NCI-H526 treated with DMSO at 0.1 percent for 48 hours (cell line): ENCODE data around the gene ZNF212.
"Not testable (repeated sequence)": the region's sequence is repeated elsewhere in the genome, so short reads cannot be mapped to it uniquely, and the experiment has no call there.

Source experiments
- DNase-seq: peaks from one replicate; lab custom pipeline; 2025; lab: John Stamatoyannopoulos, UW

Gene ZNF212

DNA sequence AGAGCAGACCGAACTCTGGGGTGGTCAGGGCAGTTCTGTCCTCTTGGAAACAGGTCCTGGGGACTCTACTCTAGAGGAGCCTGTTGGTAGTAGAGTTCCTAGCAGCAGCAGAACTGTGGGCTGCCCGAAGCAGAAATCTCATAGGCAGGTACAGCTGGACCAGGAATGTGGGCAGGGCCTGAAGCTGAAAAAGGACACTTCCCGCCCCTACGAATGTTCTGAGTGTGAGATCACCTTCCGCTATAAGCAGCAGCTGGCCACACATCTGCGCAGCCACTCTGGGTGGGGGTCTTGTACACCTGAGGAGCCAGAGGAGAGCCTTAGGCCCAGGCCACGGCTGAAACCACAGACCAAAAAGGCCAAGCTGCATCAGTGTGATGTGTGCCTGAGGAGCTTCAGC is 14.2 kb downstream of the ZNF212 start:
- DNase-seq = no peak

GRCh38 chr7:149254181-149254858 is 14.9 kb downstream of the ZNF212 start:
- no peak for DNase-seq

GRCh38 chr7:149255174-149255573 is 15.7 kb downstream of the ZNF212 start:
- DNase-seq = no peak

DNA sequence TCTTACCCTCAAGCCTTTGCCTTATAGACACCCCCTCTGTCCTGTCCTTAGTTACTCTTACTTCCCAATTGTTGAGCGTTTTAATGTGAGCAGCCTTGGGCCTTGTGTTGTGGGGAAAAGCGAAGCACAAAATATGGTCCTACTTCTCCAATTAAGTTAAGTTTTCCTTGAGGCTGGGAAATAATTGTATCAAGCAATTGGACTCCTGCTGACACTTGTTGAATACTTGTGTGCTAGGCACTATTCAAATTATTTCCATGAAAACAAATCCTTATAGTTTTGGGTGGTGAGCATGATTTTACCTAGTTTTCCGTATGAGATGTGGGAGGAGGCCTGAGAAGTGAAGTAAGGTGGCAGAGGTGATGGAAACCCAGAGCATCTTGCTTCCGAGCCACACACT is 17.1 kb downstream of the ZNF212 start:
- DNase-seq = no peak

DNA sequence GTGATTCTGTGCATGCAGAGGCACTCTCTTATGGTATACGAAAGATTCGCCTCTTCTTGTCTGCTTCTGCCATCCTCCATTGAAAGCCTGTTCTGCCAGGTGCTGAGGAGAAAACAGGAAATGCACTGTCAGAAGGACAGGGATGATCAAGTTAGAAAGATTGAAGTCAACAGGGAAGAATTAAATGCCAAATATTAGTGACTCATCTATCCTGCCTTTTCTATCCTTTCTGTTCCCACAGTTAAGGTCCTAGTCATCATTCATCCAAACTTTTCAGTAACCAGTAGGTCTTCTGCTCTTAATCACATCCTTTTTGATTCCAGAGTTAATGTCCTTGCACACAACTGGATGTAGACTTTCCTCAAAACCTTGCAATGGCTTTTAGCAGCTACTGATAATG is 17.7 kb downstream of the ZNF212 start:
- no peak for DNase-seq

- no peak for DNase-seq
Observed at GRCh38 chr7:149261316-149261828, 21.9 kb downstream of the ZNF212 start.

DNA sequence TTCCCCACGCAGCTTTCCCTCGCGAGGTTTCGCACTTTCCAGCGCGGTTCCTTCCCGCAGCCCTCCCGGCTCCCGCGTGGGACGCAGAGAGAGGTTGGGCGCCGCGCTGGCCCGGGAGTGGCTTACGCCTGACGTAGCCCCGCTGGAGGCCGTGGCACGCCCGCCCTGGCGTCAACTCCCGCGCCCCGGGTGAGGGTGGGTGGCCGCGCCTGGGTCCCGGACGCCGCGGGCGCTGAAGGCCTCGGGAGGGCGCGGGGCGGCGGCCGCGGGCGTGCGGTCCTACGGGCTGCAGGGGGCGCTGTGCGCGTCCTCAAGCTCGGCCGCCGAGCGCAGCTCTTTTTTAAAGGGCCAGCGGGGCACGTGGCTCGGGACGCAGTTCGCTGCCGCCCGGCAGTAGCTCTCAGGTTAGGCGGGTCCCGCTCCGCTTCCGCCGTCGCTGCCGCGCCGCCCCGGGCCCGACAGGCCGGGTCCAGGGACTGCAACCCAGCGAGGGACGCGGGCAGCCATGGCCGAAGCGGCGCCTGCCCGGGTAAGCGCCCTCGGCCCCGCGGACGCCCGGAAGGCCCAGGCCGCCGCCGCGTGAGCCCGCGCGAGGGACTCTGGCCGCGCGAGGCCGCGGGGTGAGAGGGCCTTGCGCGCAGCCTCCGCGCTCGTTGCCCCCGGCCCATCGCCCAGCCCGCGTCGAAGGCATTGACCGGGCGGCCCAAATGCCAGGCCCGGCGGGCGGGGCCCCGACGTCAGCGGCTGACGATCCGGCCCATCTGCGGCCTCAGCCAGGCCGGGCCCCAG is 22.6 kb downstream of the ZNF212 start, which contains the start of gene ZNF783:
ZNF783 (plus strand) TSS at position 368 of the 789 bp plus-strand sequence; CDS start at position 506, 138 bp downstream.
- peak; percentile 77 for DNase-seq

DNA sequence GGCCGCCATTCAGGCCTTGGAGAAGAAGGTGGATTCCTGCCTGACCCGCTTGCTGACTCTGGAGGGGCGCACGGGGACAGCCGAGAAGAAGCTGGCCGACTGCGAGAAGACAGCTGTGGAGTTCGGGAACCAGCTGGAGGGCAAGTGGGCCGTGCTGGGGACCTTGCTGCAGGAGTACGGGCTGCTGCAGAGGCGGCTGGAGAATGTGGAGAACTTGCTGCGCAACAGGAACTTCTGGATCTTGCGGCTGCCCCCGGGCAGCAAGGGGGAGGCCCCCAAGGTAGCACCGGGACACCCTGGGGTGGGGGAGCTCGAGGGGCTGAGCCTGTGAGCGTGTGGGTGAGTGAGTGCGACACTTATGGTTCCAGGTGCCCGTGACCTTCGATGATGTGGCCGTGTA is 27.0 kb downstream of the ZNF212 start:
- DNase-seq = no peak

- no peak for DNase-seq
Observed at GRCh38 chr7:149267733-149268132, 28.3 kb downstream of the ZNF212 start.

- not testable (repeated sequence) for DNase-seq
Observed at GRCh38 chr7:149274424-149274823, 35.0 kb downstream of the ZNF212 start.

- no peak for DNase-seq
Observed at GRCh38 chr7:149277871-149278270, 38.4 kb downstream of the ZNF212 start.

- no peak for DNase-seq
Observed at GRCh38 chr7:149278396-149278795, 38.9 kb downstream of the ZNF212 start.

- no peak for DNase-seq
Observed at GRCh38 chr7:149279111-149279743, 39.8 kb downstream of the ZNF212 start.

DNA sequence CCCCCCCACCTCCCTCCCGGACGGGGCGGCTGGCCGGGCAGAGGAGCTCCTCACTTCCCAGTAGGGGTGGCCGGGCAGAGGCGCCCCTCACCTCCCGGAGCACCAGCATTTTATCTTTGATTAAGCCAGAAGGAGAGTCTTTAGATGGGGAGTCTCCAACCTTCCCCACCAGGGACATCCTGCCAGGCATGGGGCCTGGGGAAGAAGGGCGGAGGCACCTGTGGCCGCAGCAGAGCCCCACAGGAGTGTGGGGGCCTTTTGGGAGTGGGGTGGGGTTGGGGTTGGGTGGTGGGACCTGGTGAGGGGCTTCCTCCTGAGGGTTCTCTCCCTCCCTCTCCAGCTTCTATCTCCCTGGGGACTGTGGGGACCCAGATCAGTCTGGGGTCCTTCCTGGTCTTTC is 40.7 kb downstream of the ZNF212 start:
- no peak for DNase-seq

DNA sequence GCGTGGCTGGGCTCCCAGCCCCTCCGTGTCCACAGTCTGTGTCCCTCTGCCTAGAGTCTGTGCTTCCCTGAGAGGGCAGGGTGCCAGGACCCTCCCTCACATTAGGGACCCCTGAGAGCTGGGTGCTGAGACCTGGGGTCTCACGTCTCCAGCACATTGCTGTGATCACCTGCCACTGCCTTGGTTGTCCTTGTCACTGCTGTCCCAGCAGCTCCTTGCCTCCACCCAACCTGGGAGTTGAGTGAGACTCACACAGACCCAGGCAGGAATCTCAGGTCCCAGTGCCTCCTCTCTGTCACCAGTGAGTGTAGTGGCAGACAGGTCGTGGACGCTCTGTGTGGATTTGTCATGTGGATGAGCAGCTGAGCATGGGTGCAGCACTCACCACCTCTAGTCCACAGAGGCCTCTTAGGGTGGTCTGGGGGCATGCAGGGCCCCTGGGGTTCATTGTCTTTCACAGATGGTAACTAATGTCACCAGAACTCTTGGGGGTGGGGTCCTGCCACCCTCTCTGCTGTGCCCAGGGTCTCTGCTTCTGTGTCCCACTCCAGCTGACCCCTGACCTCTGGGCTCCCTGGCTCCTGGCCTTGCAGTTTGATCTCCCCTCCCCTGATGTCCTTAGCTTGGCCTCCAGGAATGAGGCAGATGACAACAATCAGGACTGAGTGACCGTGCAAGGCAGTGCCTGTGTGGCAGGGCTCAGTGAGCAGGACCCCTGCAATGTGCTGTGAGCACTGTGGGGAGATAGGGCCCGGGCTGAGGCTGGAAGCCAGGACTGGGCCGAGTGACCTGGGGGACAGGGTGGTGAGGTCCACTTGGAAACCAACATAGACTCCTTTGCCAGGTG is 41.4 kb downstream of the ZNF212 start:
- no peak for DNase-seq

GRCh38 chr7:149281508-149282330 is 42.3 kb downstream of the ZNF212 start:
- no peak for DNase-seq

- no peak for DNase-seq
Observed at GRCh38 chr7:149282331-149282655, 42.8 kb downstream of the ZNF212 start.

- DNase-seq = no peak
Observed at GRCh38 chr7:149283321-149283720, 43.9 kb downstream of the ZNF212 start.

GRCh38 chr7:149284343-149284742 is 44.9 kb downstream of the ZNF212 start:
- DNase-seq = no peak

DNA sequence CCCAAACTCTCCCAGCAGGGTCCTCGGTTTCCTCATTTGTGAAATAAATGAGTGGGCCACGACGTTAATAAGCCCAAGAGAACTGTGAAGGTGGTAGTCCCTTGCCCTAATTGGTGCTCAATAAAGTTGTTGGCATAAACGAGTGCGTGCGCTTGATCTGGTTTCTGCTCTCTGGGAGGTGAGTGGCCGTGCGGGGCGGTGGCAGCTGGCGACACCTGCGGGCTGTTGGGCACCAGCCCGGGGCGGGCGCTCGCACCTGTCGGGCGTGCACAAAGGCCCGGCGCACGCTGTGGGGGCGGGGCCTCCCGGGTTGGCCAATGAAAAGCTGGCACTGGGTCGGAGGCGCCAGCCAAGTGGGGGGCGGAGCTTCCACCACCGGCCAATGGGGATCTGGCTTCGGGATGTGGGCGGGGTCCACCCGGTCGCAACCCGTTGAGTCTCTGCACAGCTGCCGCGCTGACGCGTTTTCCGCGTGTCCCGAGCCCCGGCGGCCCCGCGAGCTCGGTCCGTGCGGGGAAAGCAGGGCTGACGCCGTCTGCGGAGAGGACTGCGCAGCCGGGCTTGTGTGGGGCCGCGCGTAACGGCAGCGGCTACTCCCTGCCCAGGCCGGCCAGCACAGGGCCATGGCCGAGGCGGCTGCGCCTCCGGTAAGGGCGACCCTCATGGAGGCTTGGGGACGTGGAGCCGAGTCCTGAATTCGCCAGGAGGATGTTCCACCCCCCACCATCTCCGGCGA is 45.6 kb downstream of the ZNF212 start:
- peak; percentile 92 for DNase-seq
